Gastroesophageal sphincter (tissue), 4 donors: ENCODE measurements around the gene CHSY1. TPM values are rescaled to one million over a fixed set of nuclear protein-coding genes. Genes with fewer than 3 reads are reported as not detected.
A peak's percentile ranks its signal among the peaks of the same experiment; 100 is the strongest.

Source experiments
- ATAC-seq: fragments of 150-250 bp; one replicate; pipeline ENCODE4 v1.9.1; 2016; ENCODE audit warnings: mild to moderate bottlenecking, moderate library complexity
- H3K27ac ChIP-seq, 4 donors: fragments of 200-600 bp; sonication (generic) in 3 of 4; 1 replicate in 3 of 4; 2 replicates in 1 of 4; pipeline ENCODE4 v1.5.1; 2016 to 2019
- H3K27me3 ChIP-seq: fragments of 200-600 bp; sonication (generic); one replicate; pipeline ENCODE4 v1.5.1; 2019
- H3K36me3 ChIP-seq, 2 donors: fragments of 200-600 bp; sonication (generic); one replicate each; pipeline ENCODE4 v1.5.1; 2019; ENCODE audit warnings: control low read depth in 1 of 2
- H3K4me1 ChIP-seq, 3 donors: fragments of 200-600 bp; sonication (generic); 1 replicate in 2 of 3; 2 replicates in 1 of 3; pipeline ENCODE4 v1.5.1; 2016 to 2019; ENCODE audit warnings: control low read depth in 2 of 3
- H3K4me3 ChIP-seq, 2 donors: fragments of 200-600 bp; sonication (generic); one replicate each; pipeline ENCODE4 v1.5.1; 2019; ENCODE audit warnings: mild to moderate bottlenecking in 1 of 2, moderate library complexity in 1 of 2
- H3K9me3 ChIP-seq, 3 donors: fragments of 200-600 bp; sonication (generic); one replicate each; pipeline ENCODE4 v1.5.1; 2017 to 2019; ENCODE audit warnings: control low read depth in 2 of 3
- EP300 ChIP-seq: sonication (generic); formaldehyde crosslinking; IDR thresholded peaks from one replicate; pipeline ENCODE4 v1.6.1; 2017; ENCODE audit warnings: antibody characterized with exemption, mild to moderate bottlenecking
- POLR2A ChIP-seq, 2 donors: fragments of 450-650 bp; IDR thresholded peaks; one replicate each; pipeline ENCODE4 v1.6.1; 2017; ENCODE audit warnings: antibody characterized with exemption in 2 of 2, mild to moderate bottlenecking in 2 of 2, moderate library complexity in 1 of 2
- POLR2AphosphoS5 ChIP-seq: sonication (generic); formaldehyde crosslinking; IDR thresholded peaks from one replicate; pipeline ENCODE4 v1.6.1; 2017; ENCODE audit warnings: antibody characterized with exemption
- WGBS, 2 donors: methylation state at CpG; one replicate each; pipeline ENCODE4 v1.1.5; 2018; ENCODE audit warnings: low coverage in 1 of 2; 5-methylcytosine and 5-hydroxymethylcytosine counted together
- total RNA-seq, 4 donors: library from RNA; depleted of rRNA; stranded (reverse); fragments of >200 nt; gene quantifications; one replicate each; pipeline ENCODE4 v1.1.0, GENCODE V29; 2016
- TF ChIP-seq, protein P1 (sequence below), 4 experiments: fragments of 200-600 bp in 2 of 4; fragments of 450-650 bp in 2 of 4; sonication (generic) in 1 of 4; IDR thresholded peaks; one replicate each; pipeline ENCODE4 v1.5.1; 2017 to 2019; ENCODE audit warnings: antibody characterized with exemption in 4 of 4, mild to moderate bottlenecking in 2 of 4, moderate library complexity in 2 of 4

Gene CHSY1
- total RNA-seq, 4 donors from 2014 or later = 13.8 to 30.6 (median 19.9) TPM

DNA sequence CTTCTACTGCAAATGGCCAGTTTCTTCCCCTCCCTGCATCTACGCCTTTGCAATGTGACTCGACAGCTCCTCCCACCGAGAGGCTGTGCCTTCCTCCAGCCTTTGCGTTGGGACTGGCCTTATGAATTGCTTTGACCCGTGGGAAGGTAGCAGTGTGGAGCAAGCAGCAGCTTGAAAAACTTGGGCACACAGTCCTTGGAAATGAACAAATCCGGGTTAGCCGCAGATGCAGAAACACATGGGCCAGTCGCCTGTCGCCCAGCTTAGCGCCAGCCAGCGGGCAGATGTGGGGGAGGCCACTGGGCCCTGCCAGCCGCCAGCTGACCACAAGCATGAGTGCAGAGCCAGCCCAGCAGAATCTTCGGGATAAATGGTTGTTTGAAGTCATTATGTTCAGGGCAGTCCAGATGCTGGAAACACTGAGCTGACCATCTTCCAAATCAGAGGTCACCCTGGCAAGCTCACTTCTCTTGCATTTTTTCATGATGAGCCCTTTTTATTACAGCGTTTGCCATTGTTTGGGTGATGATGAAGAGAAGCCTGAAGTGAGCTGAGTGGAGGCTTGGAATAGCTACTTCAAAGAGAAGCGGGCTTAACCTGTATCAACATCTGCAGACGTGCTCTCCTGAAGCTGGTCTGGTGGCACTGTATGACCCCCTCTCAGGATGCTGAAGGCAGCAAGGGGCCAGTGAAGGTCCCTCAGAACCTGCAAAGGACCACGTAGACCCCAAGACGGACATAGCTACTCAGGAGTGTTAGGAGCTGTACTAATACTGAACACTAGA lies 15.7 kb upstream of the CHSY1 start:
- Histone ChIP-seq H3K27me3 (no peaks in the 10 kb centered on the region), H3K27ac (peak overlapping the region in 3 of 4 donors; percentile 55 to 66 (median 60)), H3K4me1 (peaks cover 0 to 23% (median 0%) of the 10 kb centered on the region in 3 donors), H3K36me3 (peaks cover 0 to 40% of the 10 kb centered on the region in 2 donors), H3K4me3 (no peak overlapping the region), H3K9me3 (no peaks in the 10 kb centered on the region)
- TF ChIP-seq POLR2AphosphoS5 (no peak), POLR2A (IDR thresholded peaks at IDR 0.05) (no peak), EP300 (no peak)
- TF ChIP-seq, protein P1, sequence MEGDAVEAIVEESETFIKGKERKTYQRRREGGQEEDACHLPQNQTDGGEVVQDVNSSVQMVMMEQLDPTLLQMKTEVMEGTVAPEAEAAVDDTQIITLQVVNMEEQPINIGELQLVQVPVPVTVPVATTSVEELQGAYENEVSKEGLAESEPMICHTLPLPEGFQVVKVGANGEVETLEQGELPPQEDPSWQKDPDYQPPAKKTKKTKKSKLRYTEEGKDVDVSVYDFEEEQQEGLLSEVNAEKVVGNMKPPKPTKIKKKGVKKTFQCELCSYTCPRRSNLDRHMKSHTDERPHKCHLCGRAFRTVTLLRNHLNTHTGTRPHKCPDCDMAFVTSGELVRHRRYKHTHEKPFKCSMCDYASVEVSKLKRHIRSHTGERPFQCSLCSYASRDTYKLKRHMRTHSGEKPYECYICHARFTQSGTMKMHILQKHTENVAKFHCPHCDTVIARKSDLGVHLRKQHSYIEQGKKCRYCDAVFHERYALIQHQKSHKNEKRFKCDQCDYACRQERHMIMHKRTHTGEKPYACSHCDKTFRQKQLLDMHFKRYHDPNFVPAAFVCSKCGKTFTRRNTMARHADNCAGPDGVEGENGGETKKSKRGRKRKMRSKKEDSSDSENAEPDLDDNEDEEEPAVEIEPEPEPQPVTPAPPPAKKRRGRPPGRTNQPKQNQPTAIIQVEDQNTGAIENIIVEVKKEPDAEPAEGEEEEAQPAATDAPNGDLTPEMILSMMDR (IDR thresholded peaks at IDR 0.05) = no peak
- WGBS, 2 donors = 35 to 65% methylated on average over 7 to 10 of the region's 18 CpGs
- ATAC-seq = peak; percentile 77

DNA sequence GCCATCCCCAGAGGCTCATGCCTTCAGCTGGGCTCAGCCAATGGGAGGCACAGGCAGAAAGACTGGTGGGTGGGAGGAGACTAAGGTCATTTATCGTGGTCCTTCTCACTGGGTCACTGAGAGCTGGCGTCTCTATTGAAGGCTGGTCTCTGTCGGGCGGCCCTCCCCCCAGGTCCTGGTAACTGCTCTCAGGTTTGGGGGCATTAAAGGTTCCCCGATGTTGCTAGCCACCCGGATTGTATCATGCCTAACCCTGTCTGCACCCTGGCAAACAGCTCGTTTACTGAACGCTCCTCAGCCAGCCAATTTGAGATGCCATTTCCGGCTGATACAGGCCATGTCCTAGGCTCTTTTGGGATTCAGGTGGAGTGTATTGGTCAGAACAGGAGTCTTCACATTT lies 14.9 kb upstream of the CHSY1 start:
- no peak for TF ChIP-seq EP300
- TF ChIP-seq, protein P1 (IDR thresholded peaks at IDR 0.05) = no peak
- WGBS, 2 donors = 57% methylated on average over 4 of the region's 9 CpGs; no CpG with 5 or more reads in 1 of the 2 donors
- Histone ChIP-seq H3K4me1 (peaks cover 0 to 23% (median 0%) of the 10 kb centered on the region in 3 donors), H3K27me3 (no peaks in the 10 kb centered on the region), H3K4me3 (no peak overlapping the region), H3K9me3 (no peaks in the 10 kb centered on the region), H3K27ac (peak overlapping the region in 3 of 4 donors; percentile 55 to 66 (median 60)), H3K36me3 (peaks cover 0 to 33% of the 10 kb centered on the region in 2 donors)
- ATAC-seq = no peak

DNA sequence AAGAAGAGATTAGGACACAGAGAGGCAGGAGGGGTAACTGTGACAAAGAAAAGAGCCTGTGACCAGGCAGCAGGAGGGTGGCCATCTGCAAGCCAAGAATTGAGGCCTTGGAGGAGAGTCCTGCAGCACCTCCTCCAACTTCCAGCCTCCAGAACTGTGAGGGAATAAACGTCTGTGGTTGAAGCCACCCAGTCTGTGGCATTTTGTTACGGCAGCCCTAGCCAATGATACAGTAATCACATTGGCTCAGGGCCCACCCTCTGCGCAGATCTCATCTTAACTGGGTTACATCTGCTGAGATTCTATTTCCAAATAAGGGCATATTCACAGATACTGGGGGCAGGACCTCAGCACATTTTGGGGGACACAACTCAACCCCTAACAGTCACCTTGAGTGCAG lies 14.2 kb upstream of the CHSY1 start:
- Histone ChIP-seq H3K4me3 (no peak overlapping the region), H3K9me3 (no peaks in the 10 kb centered on the region), H3K27ac (peak overlapping the region in 2 of 4 donors; percentile 55 to 60), H3K27me3 (no peaks in the 10 kb centered on the region), H3K4me1 (peaks cover 0 to 23% (median 0%) of the 10 kb centered on the region in 3 donors), H3K36me3 (peaks cover 0 to 25% of the 10 kb centered on the region in 2 donors)
- ATAC-seq = no peak
- WGBS, 2 donors = 29 to 33% methylated on average over 1 to 3 of the region's 3 CpGs
- TF ChIP-seq POLR2A (IDR thresholded peaks at IDR 0.05) = no peak
- TF ChIP-seq, protein P1 (IDR thresholded peaks at IDR 0.05) = no peak
- TF ChIP-seq EP300 = no peak
- TF ChIP-seq POLR2AphosphoS5 = no peak

DNA sequence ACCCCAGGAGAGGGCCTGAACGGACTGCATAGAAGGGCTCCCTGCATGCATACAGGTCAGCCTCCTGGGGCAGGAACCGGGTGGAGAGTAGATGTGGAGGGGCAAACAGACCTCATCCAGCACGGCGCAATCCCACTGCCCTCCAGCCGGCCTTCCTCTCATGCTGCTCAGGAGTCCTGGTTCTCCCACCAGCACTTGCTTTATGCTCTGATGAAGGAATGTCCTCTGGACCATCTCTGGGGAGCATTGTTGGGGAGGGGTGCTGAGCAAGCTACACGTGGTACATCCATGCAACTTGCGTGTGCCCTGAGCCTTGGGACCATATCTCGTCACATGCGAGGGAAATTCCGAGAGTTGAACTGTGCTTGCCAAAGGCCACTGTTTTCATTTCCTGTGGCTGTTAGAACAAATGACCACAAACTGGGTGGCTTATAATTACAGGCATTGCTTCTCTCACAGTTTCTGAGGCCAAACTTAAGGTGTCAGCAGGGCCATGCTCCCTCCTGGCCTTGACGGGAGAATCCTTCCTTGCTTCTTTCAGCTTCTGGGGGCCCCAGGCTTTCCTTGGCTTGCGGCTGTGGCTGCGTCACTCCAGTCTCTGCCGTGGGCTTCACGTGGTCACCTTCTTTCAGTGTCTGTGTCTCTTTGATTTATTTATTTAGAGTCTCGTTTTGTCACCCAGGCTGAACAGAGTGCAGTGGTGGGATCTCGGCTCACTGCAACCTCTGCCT lies 13.2 kb upstream of the CHSY1 start:
- ATAC-seq = no peak
- no peak overlapping the region for H3K27ac ChIP-seq

DNA sequence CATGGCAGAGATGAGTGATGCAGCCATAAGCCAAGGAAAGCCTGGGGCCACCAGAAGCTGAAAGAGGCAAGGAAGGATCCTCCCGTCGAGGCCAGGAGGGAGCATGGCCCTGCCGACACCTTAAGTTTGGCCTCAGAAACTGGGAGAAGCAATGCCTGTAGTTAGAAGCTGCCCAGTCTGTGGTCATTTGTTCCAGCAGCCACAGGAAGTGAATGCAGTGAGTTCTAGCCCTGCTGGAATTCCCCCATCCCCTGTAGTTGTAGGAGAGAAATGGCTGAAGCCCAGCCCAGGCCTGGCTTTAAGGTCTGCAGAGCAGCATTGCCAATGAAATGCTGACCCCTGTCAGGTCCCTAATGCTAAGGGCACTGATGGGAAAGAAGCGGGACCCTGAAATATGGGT lies 12.2 kb upstream of the CHSY1 start:
- no peaks in the 10 kb centered on the region for H3K9me3 ChIP-seq
- H3K36me3 ChIP-seq = peaks cover 0 to 5% of the 10 kb centered on the region in 2 donors
- no peak overlapping the region for H3K27ac ChIP-seq
- H3K27me3 ChIP-seq = no peaks in the 10 kb centered on the region
- no peak for ATAC-seq
- peaks cover 0 to 23% (median 0%) of the 10 kb centered on the region in 3 donors for H3K4me1 ChIP-seq
- no peak overlapping the region for H3K4me3 ChIP-seq
- 50 to 87% methylated on average over 2 to 4 of the region's 4 CpGs for WGBS, 2 donors
- TF ChIP-seq POLR2A (IDR thresholded peaks at IDR 0.05) = no peak
- TF ChIP-seq EP300 = no peak
- TF ChIP-seq, protein P1 (IDR thresholded peaks at IDR 0.05) = no peak
- no peak for TF ChIP-seq POLR2AphosphoS5

More for the DNA sequence above, 13.2 kb upstream of the CHSY1 start:
- Histone ChIP-seq H3K27me3 (no peaks in the 10 kb centered on the region), H3K4me1 (peaks cover 0 to 23% (median 0%) of the 10 kb centered on the region in 3 donors), H3K36me3 (peaks cover 0 to 15% of the 10 kb centered on the region in 2 donors), H3K9me3 (no peaks in the 10 kb centered on the region), H3K4me3 (no peak overlapping the region)
- TF ChIP-seq POLR2A (IDR thresholded peaks at IDR 0.05) = no peak
- no peak for TF ChIP-seq EP300
- no peak for TF ChIP-seq POLR2AphosphoS5
- WGBS, 2 donors = 72 to 91% methylated on average over 4 to 16 of the region's 17 CpGs
